Measurements from ENCODE around the gene CCDC12. TPM values are rescaled to one million over a fixed set of nuclear protein-coding genes. Genes with fewer than 3 reads are reported as not detected.
"Not testable (repeated sequence)": the region's sequence is repeated elsewhere in the genome, so short reads cannot be mapped to it uniquely, and the experiment has no call there.

The CCDC12 gene
- total and polyA plus RNA-seq, 12 donors, result 33.2 to 145 (median 70.0) TPM

DNA sequence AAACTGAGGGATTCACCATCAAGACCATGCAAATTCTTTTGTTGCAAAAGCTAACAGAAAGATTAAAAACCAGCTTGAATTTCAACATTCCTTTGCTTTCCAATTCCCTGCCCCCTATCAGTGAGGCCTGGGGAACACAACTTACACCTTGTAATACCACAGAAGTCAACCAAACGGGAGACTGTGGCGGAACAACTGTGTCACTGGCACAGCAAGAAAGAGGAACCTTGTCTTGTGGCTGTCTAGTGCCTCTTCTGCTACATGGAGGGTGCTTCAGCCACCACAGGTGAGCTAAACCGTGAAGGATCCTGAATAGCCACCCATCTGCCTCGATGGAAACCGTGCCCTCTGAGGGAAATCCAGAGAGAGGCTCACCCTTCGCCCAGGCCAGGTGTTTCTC, 11.4 kb downstream of the CCDC12 start:
- Histone ChIP-seq H3K27me3 (no peaks in the 10 kb centered on the region), H3K9me3 (replicated peaks in 1 of 3) (no peaks in the 10 kb centered on the region), H3K4me3 (no peak overlapping the region), H3K36me3 (replicated peaks in 1 of 2) (no peaks in the 10 kb centered on the region), H3K4me1 (replicated peaks in 1 of 2) (peaks cover 38 to 47% of the 10 kb centered on the region in 2 donors), H3K27ac (peak overlapping the region in 2 of 5 donors; percentile 32 to 46)
- DNase-seq, result peak in 1 of 7 donors; percentile 53
- TF ChIP-seq POLR2A (IDR thresholded peaks at IDR 0.05), result no peak
- TF ChIP-seq, protein P1, sequence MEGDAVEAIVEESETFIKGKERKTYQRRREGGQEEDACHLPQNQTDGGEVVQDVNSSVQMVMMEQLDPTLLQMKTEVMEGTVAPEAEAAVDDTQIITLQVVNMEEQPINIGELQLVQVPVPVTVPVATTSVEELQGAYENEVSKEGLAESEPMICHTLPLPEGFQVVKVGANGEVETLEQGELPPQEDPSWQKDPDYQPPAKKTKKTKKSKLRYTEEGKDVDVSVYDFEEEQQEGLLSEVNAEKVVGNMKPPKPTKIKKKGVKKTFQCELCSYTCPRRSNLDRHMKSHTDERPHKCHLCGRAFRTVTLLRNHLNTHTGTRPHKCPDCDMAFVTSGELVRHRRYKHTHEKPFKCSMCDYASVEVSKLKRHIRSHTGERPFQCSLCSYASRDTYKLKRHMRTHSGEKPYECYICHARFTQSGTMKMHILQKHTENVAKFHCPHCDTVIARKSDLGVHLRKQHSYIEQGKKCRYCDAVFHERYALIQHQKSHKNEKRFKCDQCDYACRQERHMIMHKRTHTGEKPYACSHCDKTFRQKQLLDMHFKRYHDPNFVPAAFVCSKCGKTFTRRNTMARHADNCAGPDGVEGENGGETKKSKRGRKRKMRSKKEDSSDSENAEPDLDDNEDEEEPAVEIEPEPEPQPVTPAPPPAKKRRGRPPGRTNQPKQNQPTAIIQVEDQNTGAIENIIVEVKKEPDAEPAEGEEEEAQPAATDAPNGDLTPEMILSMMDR (IDR thresholded peaks at IDR 0.05), result no peak
- 57 to 75% (median 70%) methylated on average over 2 to 6 of the region's 6 CpGs for WGBS, 4 donors
- intact Hi-C loops (cut with DNase I), result no loop called here

DNA sequence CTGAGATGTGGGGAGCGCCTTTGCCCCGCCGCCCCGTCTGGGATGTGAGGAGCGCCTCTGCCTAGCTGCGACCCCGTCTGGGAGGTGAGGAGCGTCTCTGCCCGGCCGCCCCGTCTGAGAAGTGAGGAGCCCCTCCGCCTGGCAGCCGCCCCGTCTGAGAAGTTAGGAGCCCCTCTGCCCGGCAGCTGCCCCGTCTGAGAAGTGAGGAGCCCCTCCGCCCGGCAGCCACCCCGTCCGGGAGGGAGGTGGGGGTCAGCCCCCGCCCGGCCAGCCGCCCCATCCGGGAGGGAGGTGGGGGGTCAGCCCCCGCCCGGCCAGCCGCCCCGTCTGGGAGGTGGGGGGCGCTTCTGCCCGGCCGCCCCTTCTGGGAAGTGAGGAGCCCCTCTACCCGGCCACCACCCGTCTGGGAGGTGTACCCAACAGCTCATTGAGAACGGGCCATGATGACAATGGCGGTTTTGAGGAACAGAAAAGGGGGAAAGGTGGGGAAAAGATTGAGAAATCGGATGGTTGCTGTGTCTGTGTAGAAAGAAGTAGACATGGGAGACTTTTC, 12.4 kb downstream of the CCDC12 start:
- H3K36me3 ChIP-seq (replicated peaks in 1 of 2); H3K27me3 ChIP-seq; H3K27ac ChIP-seq; H3K4me3 ChIP-seq; DNase-seq; intact Hi-C loops (cut with DNase I); H3K9me3 ChIP-seq (replicated peaks in 1 of 3): not testable (repeated sequence)
- 84 to 96% (median 89%) methylated on average over 5 to 36 of the region's 36 CpGs for WGBS, 4 donors
- H3K4me1 ChIP-seq (replicated peaks in 1 of 2), result peaks cover 37 to 47% of the 10 kb centered on the region in 2 donors

DNA sequence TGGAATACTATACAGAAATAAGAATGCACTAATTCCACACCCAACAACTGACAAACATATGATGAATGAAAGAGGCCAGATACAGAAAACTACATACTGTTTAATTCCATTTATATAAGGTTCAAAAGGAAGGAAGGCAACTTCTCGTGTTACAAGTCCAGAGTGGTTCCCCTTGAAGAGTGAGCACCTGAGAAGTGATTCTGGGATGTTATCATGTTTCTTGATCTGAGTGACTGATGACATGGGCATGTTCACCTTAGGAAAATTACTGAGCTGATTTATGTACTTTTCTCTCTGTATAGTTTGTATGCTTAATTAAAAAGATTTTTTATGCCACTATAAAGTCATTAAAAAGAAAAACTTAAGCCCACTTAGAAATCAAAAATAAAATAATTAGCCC, 13.6 kb downstream of the CCDC12 start:
- Histone ChIP-seq H3K27me3 (no peaks in the 10 kb centered on the region), H3K27ac (no peak overlapping the region), H3K4me1 (replicated peaks in 1 of 2) (peaks cover 34 to 48% of the 10 kb centered on the region in 2 donors), H3K36me3 (replicated peaks in 1 of 2) (no peaks in the 10 kb centered on the region), H3K9me3 (replicated peaks in 1 of 3) (no peaks in the 10 kb centered on the region), H3K4me3 (no peak overlapping the region)
- TF ChIP-seq, protein P1 (IDR thresholded peaks at IDR 0.05), result no peak
- TF ChIP-seq POLR2A (IDR thresholded peaks at IDR 0.05), result no peak
- 82 to 93% (median 88%) methylated on average over 1 of the region's 1 CpG for WGBS, 4 donors
- intact Hi-C loops (cut with DNase I), result no loop called here
- DNase-seq, result no peak

DNA sequence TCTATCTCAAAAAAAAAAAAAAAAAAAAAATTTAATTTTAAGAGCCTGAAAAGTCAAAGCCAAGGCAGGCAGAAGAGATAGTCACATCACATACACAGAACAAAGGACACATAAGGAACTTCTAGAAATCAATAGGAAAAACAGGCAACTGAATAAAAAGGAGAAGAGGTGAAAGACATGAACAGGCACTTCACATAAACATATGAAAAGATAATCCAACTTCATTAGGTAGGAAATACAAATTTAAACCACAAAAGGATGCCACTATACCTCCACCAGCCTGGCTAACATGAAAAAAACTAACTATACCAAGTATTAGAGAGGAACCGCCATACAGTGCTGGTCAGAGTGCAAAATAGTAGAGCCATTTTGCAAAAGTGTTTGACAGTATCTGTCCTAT, 14.1 kb downstream of the CCDC12 start:
- 97 to 100% (median 100%) methylated on average over 1 of the region's 1 CpG for WGBS, 4 donors
- no peaks in the 10 kb centered on the region for H3K36me3 ChIP-seq (replicated peaks in 1 of 2)
- no peak for DNase-seq
- H3K9me3 ChIP-seq (replicated peaks in 1 of 3), result no peaks in the 10 kb centered on the region
- TF ChIP-seq POLR2A (IDR thresholded peaks at IDR 0.05), result no peak
- TF ChIP-seq, protein P1 (IDR thresholded peaks at IDR 0.05), result no peak
- no peak overlapping the region for H3K27ac ChIP-seq
- intact Hi-C loops (cut with DNase I), result no loop called here
- no peaks in the 10 kb centered on the region for H3K27me3 ChIP-seq
- no peak overlapping the region for H3K4me3 ChIP-seq
- H3K4me1 ChIP-seq (replicated peaks in 1 of 2), result peaks cover 34 to 48% of the 10 kb centered on the region in 2 donors

DNA sequence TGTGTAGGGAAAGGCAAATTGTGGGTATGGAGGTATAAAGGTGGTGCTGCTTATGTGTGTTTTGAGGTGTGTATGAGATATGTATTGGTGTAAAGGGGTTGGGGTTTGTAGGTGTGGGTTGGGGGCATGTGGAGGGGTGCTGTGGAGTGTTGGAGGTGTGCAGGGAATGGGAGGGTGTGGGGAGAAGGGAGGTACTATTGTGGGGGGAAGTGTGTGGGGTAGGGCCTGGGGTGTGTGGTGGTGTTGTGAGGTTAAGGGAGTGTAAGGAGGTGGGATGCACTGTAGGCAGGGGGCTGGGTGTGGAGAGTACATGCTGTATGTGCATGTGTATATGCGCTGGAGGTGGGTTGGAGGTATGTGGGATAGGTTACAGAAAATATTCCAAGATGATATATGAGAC, 15.7 kb downstream of the CCDC12 start:
- TF ChIP-seq, protein P1 (IDR thresholded peaks at IDR 0.05), result no peak
- TF ChIP-seq POLR2A (IDR thresholded peaks at IDR 0.05), result no peak
- Histone ChIP-seq H3K27me3 (no peaks in the 10 kb centered on the region), H3K4me1 (replicated peaks in 1 of 2) (peaks cover 34 to 49% of the 10 kb centered on the region in 2 donors), H3K4me3 (no peak overlapping the region), H3K27ac (peak overlapping the region; percentile 36 to 84 (median 69)), H3K9me3 (replicated peaks in 1 of 3) (no peaks in the 10 kb centered on the region), H3K36me3 (replicated peaks in 1 of 2) (no peaks in the 10 kb centered on the region)
- 61 to 96% (median 86%) methylated on average over 1 of the region's 1 CpG for WGBS, 4 donors
- intact Hi-C loops (cut with DNase I), result no loop called here
- no peak for DNase-seq

All from adrenal gland (tissue), 12 donors.